A549 (cell line): ENCODE measurements around the gene RPL35. TPM values are rescaled to one million over a fixed set of nuclear protein-coding genes. Genes with fewer than 3 reads are reported as not detected.

Experiments
- ATAC-seq, 2 experiments: fragments of 200-7000 bp in 1 of 2; fragments of >200 bp in 1 of 2; cut with Nextera tagmentation in 1 of 2; cut with Tn5 transposase in 1 of 2; 3 replicates each; pipeline versions ENCODE4 v1.8.0 to v1.9.1; 2018 to 2020; ENCODE audit warnings: mild to moderate bottlenecking in 1 of 2, moderate library complexity in 1 of 2
- CTCF ChIA-PET: fragments of 300-600 bp; sonication (Branson Sonifier 250); formaldehyde crosslinking; extraction: SDS; loops from one replicate; lab custom pipeline; 2021; ENCODE audit warnings: antibody characterized with exemption, inconsistent platforms; lab: Yijun Ruan, JAX
- POLR2A ChIA-PET: fragments of 350-600 bp; formaldehyde crosslinking; extraction: SDS; loops from one replicate; lab custom pipeline; 2021; ENCODE audit warnings: antibody characterized with exemption, inconsistent platforms; lab: Yijun Ruan, JAX
- DNase-seq, 2 experiments: peaks; one replicate each; pipeline versions ENCODE4 v3.0.0 to v3.0.0-alpha.2; 2011 to 2016; ENCODE audit warnings: low read depth in 1 of 2, low spot score in 1 of 2
- FAIRE-seq: peaks from 2 replicates; lab custom pipeline; 2011; peaks lifted over from hg19 to GRCh38; lab: Jason Lieb, UNC
- H3K27ac ChIP-seq, 2 experiments: fragments of >200 bp; sonication (Bioruptor Twin); formaldehyde crosslinking; 3 replicates each; pipeline ENCODE4 v1.5.1; 2016 to 2017
- H3K4me1 ChIP-seq: fragments of >200 bp; sonication (Bioruptor Twin); formaldehyde crosslinking; 3 replicates; pipeline ENCODE4 v1.6.1; 2016
- H3K4me2 ChIP-seq: fragments of >200 bp; sonication (Bioruptor Twin); formaldehyde crosslinking; 3 replicates; pipeline ENCODE4 v1.6.1; 2016
- H3K4me3 ChIP-seq: fragments of >200 bp; sonication (Bioruptor Twin); formaldehyde crosslinking; 3 replicates; pipeline ENCODE4 v1.5.1; 2016
- H3K9me3 ChIP-seq: fragments of >200 bp; sonication (Bioruptor Twin); formaldehyde crosslinking; 3 replicates; pipeline ENCODE4 v1.6.1; 2016
- CBX8 ChIP-seq: fragments of 200-600 bp; sonication (generic); IDR thresholded peaks from 2 replicates; pipeline ENCODE4 v1.6.1; 2016
- EHF ChIP-seq: fragments of 250-450 bp; sonication (Bioruptor Pico); IDR thresholded peaks from 2 replicates; pipeline ENCODE4 v1.5.0; 2020; ENCODE audit warnings: mild to moderate bottlenecking
- ESRRA ChIP-seq: fragments of 150-350 bp; IDR thresholded peaks from 2 replicates; pipeline ENCODE4 v1.6.1; 2014; ENCODE audit warnings: mild to moderate bottlenecking, low read length, borderline replicate concordance
- FOSL2 ChIP-seq, 2 experiments: fragments of 450-650 bp in 1 of 2; fragments of >200 bp in 1 of 2; sonication (Bioruptor Twin) in 1 of 2; formaldehyde crosslinking; IDR thresholded peaks; 2 replicates each; pipeline versions ENCODE4 v1.5.0 to v1.6.1; 2016 to 2020; ENCODE audit warnings: mild to moderate bottlenecking in 1 of 2, moderate library complexity in 1 of 2
- HOXA7 ChIP-seq: fragments of 250-450 bp; sonication (Bioruptor Pico); IDR thresholded peaks from 2 replicates; pipeline ENCODE4 v1.5.0; 2020; ENCODE audit warnings: mild to moderate bottlenecking, moderate library complexity
- HOXB5 ChIP-seq: fragments of 250-450 bp; sonication (Bioruptor Pico); IDR thresholded peaks from 2 replicates; pipeline ENCODE4 v1.5.0; 2020; ENCODE audit warnings: mild to moderate bottlenecking, moderate library complexity
- MAFK ChIP-seq: fragments of 450-650 bp; IDR thresholded peaks from 2 replicates; pipeline ENCODE4 v1.6.1; 2014; ENCODE audit not compliant: partially characterized antibody
- MYC ChIP-seq: IDR thresholded peaks from 2 replicates; pipeline ENCODE4 v1.6.1; 2012; ENCODE audit warnings: mild to moderate bottlenecking, inconsistent platforms, low read length, improper control_type of control experiment, borderline replicate concordance
- NPAS2 ChIP-seq: fragments of 250-450 bp; sonication (Bioruptor Pico); IDR thresholded peaks from 2 replicates; pipeline ENCODE4 v1.8.0; 2022; ENCODE audit warnings: mild to moderate bottlenecking, moderate library complexity, borderline replicate concordance
- POLR2A ChIP-seq: IDR thresholded peaks from 2 replicates; pipeline ENCODE4 v1.6.1; 2012; ENCODE audit warnings: mild to moderate bottlenecking, low read length
- POLR2AphosphoS2 ChIP-seq: conservative IDR thresholded peaks from 2 replicates; pipeline ENCODE4 v1.6.1; 2012; ENCODE audit warnings: low read length, improper control_type of control experiment, inconsistent platforms
- RARB ChIP-seq: fragments of 250-450 bp; sonication (Bioruptor Pico); IDR thresholded peaks from 2 replicates; pipeline ENCODE4 v1.8.0; 2021; ENCODE audit warnings: mild to moderate bottlenecking, moderate library complexity
- REST ChIP-seq: fragments of 200-600 bp; sonication (generic); IDR thresholded peaks from 2 replicates; pipeline ENCODE4 v1.6.1; 2016; ENCODE audit warnings: antibody characterized with exemption, mild to moderate bottlenecking, moderate library complexity
- RFX5 ChIP-seq: fragments of 450-650 bp; IDR thresholded peaks from 2 replicates; pipeline ENCODE4 v1.7.1; 2014; ENCODE audit warnings: antibody characterized with exemption, mild to moderate bottlenecking, moderate library complexity
- RNF2 ChIP-seq: fragments of 200-600 bp; sonication (generic); IDR thresholded peaks from 2 replicates; pipeline ENCODE4 v1.6.1; 2016; ENCODE audit warnings: low read depth, mild to moderate bottlenecking, antibody characterized with exemption, moderate library complexity, borderline replicate concordance
- ZFP36 ChIP-seq: fragments of 450-650 bp; IDR thresholded peaks from 2 replicates; pipeline ENCODE4 v1.6.1; 2014; ENCODE audit warnings: borderline replicate concordance; ENCODE audit not compliant: partially characterized antibody
- ZNF302 ChIP-seq: fragments of 250-450 bp; sonication (Bioruptor Pico); IDR thresholded peaks from 2 replicates; pipeline ENCODE4 v1.9.0; 2021; ENCODE audit warnings: inconsistent platforms, mild to moderate bottlenecking, moderate library complexity
- ZSCAN20 ChIP-seq: fragments of 250-450 bp; sonication (Bioruptor Pico); IDR thresholded peaks from 2 replicates; pipeline ENCODE4 v1.8.0; 2022; ENCODE audit warnings: mild to moderate bottlenecking, moderate library complexity
- WGBS: methylation state at CpG from one replicate; pipeline ENCODE4 v1.1.6; 2017; ENCODE audit errors: missing lambda C conversion rate; 5-methylcytosine and 5-hydroxymethylcytosine counted together
- polyA plus RNA-seq, 4 experiments: library from polyadenylated mRNA; depleted of rRNA in 3 of 4; stranded (reverse); fragments of >200 nt; fragmentation: RNase III in 1 of 4; extraction: RNeasy Plus Mini Kit Qiagen cat#74134 plus additional on column Dnase treatment in 1 of 4; gene quantifications; 2 replicates in 3 of 4; 3 replicates in 1 of 4; pipeline ENCODE4 v1.2.3, GENCODE V29; 2011 to 2017
- TF ChIP-seq, protein P1 (sequence below): IDR thresholded peaks from 2 replicates; pipeline ENCODE4 v1.6.1; 2012; ENCODE audit warnings: low read depth, borderline replicate concordance
- TF ChIP-seq, protein P2 (sequence below): IDR thresholded peaks from 2 replicates; pipeline ENCODE4 v1.6.1; 2012
- TF ChIP-seq, protein P3 (sequence below): IDR thresholded peaks from 2 replicates; pipeline ENCODE4 v1.6.1; 2012

The RPL35 gene
- polyA plus RNA-seq, 2 of the 4 experiments (the other 2 are of a cell fraction), result 2,307 to 3,076 TPM

DNA sequence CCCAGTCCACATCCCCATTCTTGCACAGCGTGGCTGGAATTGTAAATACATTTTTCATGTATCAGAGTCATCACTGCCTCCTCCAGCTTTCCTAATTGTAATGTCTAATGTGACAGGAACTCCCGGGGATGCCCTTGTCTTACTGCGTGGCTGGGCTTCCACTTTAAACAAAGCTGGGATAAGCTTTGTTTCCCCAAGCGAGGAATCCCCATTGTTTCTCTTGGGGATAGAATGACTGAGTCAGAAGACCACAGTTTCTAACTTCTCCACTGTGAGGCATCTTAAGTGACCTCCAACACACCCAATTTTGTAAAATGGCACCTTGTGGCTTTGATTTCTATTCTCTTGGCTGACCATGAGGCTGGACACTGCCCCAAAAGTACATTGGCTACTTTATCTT is 22.6 kb upstream of the RPL35 start:
- H3K4me2 ChIP-seq, result no peak overlapping the region
- ChIA-PET POLR2A (no interaction called here), CTCF (interaction anchor here (1.2 kb wide), 1 partner anchor 13 kb away, joined by 3 read pairs; no protein-coding TSS in a partner anchor)
- no peaks in the 10 kb centered on the region for H3K9me3 ChIP-seq
- WGBS, result 89% methylated on average over 4 of the region's 4 CpGs
- DNase-seq (no peak), FAIRE-seq (no peak), ATAC-seq (no peak)
- H3K4me3 ChIP-seq, result no peak overlapping the region
- no peak for TF ChIP-seq CBX8
- no peak for TF ChIP-seq POLR2A
- TF ChIP-seq, protein P1, sequence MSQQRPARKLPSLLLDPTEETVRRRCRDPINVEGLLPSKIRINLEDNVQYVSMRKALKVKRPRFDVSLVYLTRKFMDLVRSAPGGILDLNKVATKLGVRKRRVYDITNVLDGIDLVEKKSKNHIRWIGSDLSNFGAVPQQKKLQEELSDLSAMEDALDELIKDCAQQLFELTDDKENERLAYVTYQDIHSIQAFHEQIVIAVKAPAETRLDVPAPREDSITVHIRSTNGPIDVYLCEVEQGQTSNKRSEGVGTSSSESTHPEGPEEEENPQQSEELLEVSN, result no peak
- TF ChIP-seq, protein P2, sequence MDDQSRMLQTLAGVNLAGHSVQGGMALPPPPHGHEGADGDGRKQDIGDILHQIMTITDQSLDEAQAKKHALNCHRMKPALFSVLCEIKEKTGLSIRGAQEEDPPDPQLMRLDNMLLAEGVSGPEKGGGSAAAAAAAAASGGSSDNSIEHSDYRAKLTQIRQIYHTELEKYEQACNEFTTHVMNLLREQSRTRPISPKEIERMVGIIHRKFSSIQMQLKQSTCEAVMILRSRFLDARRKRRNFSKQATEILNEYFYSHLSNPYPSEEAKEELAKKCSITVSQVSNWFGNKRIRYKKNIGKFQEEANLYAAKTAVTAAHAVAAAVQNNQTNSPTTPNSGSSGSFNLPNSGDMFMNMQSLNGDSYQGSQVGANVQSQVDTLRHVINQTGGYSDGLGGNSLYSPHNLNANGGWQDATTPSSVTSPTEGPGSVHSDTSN, result no peak
- no peak for TF ChIP-seq ZSCAN20 (CRISPR knock-in tag)
- no peak for TF ChIP-seq HOXB5 (CRISPR knock-in tag)
- TF ChIP-seq MYC, result no peak
- TF ChIP-seq ZFP36, result no peak
- TF ChIP-seq, protein P3, sequence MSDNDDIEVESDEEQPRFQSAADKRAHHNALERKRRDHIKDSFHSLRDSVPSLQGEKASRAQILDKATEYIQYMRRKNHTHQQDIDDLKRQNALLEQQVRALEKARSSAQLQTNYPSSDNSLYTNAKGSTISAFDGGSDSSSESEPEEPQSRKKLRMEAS, result no peak
- TF ChIP-seq REST, result no peak
- TF ChIP-seq MAFK, result no peak
- TF ChIP-seq RARB (CRISPR knock-in tag), result no peak
- TF ChIP-seq, all 56 proteins: peak for 0
- Histone ChIP-seq H3K4me1 (no peaks in the 10 kb centered on the region), H3K27ac (no peak overlapping the region)

DNA sequence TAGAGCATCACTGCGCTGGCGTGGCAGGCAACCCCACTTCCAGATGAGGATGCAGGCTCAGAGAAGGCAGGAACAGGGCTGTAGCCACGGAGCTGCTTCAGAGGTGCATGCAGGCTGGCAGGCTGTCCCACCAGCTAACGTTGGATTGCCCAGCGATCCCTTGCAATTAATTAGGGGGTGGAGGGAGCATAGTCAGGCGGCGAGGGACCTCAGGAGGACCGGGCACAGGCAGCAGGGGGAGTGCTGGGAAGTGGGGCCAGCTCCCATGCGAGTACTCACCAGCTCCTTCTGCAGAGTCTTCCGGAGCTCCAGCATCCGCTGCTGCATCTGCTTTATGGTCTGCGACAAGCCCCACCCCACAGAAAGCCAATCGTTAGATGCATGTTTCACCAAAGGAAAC is 20.5 kb upstream of the RPL35 start:
- CTCF ChIA-PET, result interaction anchor here (0.5 to 3.5 kb wide), 6 partner anchors 10 to 493 kb away, joined by 3 to 18 read pairs (median 4); partner anchors contain the start of gene SCAI
- H3K27ac ChIP-seq, result no peak overlapping the region
- POLR2A ChIA-PET, result no interaction called here
- ATAC-seq, result peak in 1 of 2 experiments; percentile 20; a peak in 2 of 6 replicates
- no peak for DNase-seq
- H3K9me3 ChIP-seq, result no peaks in the 10 kb centered on the region
- no peak overlapping the region for H3K4me2 ChIP-seq
- no peak overlapping the region for H3K4me3 ChIP-seq
- TF ChIP-seq ESRRA (no peak), HOXA7 (CRISPR knock-in tag) (no peak)
- H3K4me1 ChIP-seq, result no peaks in the 10 kb centered on the region
- 84% methylated on average over 13 of the region's 13 CpGs for WGBS
- FAIRE-seq, result no peak

DNA sequence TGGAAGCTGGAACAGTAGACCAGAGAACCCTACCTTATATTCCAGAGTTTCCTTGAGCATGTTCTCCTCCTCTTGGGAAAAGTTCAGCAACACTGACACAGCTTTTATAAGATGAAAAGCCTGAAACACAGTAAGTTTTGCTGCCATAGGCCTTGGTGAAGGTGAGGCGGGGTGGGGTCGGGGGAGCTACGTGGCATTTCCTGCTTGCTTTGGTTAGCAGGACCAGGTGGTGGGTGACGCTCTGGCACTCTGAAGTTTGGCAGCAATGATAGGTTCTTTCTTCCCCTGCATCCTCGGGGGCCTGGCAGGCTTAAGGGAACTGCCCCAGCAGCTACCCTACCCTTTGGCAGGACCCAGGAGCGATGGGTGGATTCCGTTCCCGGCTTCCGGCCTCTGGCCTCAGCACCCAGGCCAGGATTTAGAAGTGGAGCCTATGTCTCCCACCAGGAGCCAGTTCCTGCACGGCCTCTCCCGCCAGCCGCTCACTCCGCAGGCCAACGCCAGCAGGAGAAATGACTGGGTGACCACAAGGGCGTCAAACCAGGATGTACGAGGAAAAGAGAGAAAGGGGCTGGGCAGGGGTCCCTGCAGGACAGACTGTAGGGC is 19.5 kb upstream of the RPL35 start:
- ATAC-seq (no peak), FAIRE-seq (no peak), DNase-seq (no peak)
- WGBS, result 94% methylated on average over 16 of the region's 16 CpGs
- Histone ChIP-seq H3K9me3 (no peaks in the 10 kb centered on the region), H3K4me2 (no peak overlapping the region), H3K4me1 (no peaks in the 10 kb centered on the region), H3K27ac (no peak overlapping the region), H3K4me3 (no peak overlapping the region)
- POLR2A ChIA-PET, result no interaction called here
- CTCF ChIA-PET, result interaction anchor here (1.1 to 3.5 kb wide), 3 partner anchors 9 to 263 kb away, joined by 3 to 18 read pairs (median 8); partner anchors contain the start of gene SCAI
- TF ChIP-seq ZNF302, result no peak
- no peak for TF ChIP-seq POLR2AphosphoS2
- no peak for TF ChIP-seq NPAS2 (CRISPR knock-in tag)
- TF ChIP-seq FOSL2 (IDR thresholded peaks at IDR 0.05), result no peak
- no peak for TF ChIP-seq FOSL2 (CRISPR knock-in tag; IDR thresholded peaks at IDR 0.05)
- TF ChIP-seq RNF2, result no peak
- TF ChIP-seq RFX5, result no peak
- TF ChIP-seq EHF, result no peak
